GM12892 (cell line): ENCODE results near the gene CDC42BPG.

ENCODE experiments used
- POLR2A ChIP-seq: IDR thresholded peaks from 2 replicates; pipeline ENCODE4 v1.6.1; 2011; ENCODE audit warnings: low read depth, low read length, control low read depth
- POLR2AphosphoS5 ChIP-seq: IDR thresholded peaks from 2 replicates; pipeline ENCODE4 v1.6.1; 2011; ENCODE audit warnings: low read depth, low read length, control low read depth
- TAF1 ChIP-seq: IDR thresholded peaks from 2 replicates; pipeline ENCODE4 v1.6.1; 2011; ENCODE audit warnings: low read depth, mild to moderate bottlenecking, control low read depth, low read length, borderline replicate concordance

DNA sequence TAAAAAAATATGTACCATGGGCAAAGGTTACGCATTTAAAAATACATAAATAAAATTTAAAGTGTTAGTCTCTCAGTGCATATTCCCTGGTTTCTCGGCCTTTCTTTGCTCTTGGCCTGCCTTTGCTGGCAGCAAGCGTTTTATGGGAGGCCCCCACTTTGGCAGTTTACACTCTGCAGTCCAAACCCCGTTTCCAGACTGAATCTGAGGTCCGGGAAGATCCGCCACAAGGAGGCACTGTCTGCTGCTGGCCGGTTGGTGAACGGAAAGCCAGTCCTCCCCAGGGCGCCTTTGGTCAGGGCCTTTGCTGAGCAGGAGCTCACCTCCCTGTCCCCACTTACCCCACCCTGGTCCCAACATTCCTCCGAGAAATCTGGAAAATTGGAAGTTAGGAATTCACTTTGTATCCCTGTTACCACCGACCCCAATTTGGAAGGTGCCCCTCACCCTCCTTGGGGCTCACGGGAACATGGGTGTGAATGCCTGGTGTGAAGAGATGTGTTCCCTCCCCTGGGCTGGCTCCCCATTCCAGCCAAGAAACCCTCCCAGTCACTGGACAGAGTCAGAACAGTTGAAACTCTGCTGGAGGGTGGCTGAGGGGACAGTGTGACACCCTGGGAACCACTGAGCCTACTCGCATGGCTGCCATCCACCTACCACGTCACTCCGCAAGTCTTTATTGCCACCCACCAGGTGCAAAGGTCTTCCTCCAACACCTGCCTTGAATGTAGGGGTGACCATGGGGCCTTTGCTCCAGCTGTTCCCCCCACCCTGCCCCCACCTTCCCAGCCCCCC lies 56.7 kb downstream of the CDC42BPG start:
- TF ChIP-seq TAF1 (no peak), POLR2A (no peak), POLR2AphosphoS5 (no peak)
